H9 (cell line): ENCODE measurements around the gene PRSS57. TPM values are rescaled to one million over a fixed set of nuclear protein-coding genes. Genes with fewer than 3 reads are reported as not detected.
A peak's percentile ranks its signal among the peaks of the same experiment; 100 is the strongest.

Experiments used
- DNase-seq: peaks from one replicate; pipeline ENCODE4 v3.0.0-alpha.2; 2017
- H2AFZ ChIP-seq: one replicate; pipeline ENCODE4 v1.6.1; 2013; ENCODE audit warnings: mild to moderate bottlenecking, low read length, control low read depth, moderate library complexity
- H2AK5ac ChIP-seq: 2 replicates; pipeline ENCODE4 v1.6.1; 2013; ENCODE audit warnings: low read length, control low read depth, mixed read lengths; ENCODE audit not compliant: insufficient read length
- H2BK120ac ChIP-seq: one replicate; pipeline ENCODE4 v1.6.1; 2013; ENCODE audit warnings: low read depth, mild to moderate bottlenecking, low read length, control low read depth, inconsistent platforms; ENCODE audit not compliant: poor library complexity, severe bottlenecking
- H2BK12ac ChIP-seq: 2 replicates; pipeline ENCODE4 v1.6.1; 2013; ENCODE audit warnings: low read length, control low read depth, mixed read lengths, low read depth; ENCODE audit not compliant: insufficient read length
- H2BK15ac ChIP-seq: 2 replicates; pipeline ENCODE4 v1.6.1; 2013; ENCODE audit warnings: low read depth, low read length, control low read depth
- H2BK20ac ChIP-seq: one replicate; pipeline ENCODE4 v1.6.1; 2013; ENCODE audit warnings: low read depth, mild to moderate bottlenecking, low read length, control low read depth, inconsistent platforms; ENCODE audit not compliant: poor library complexity, severe bottlenecking
- H2BK5ac ChIP-seq: 2 replicates; pipeline ENCODE4 v1.6.1; 2013; ENCODE audit warnings: low read length, control low read depth, mixed read lengths; ENCODE audit not compliant: insufficient read length
- H3K14ac ChIP-seq: 2 replicates; pipeline ENCODE4 v1.6.1; 2013; ENCODE audit warnings: low read length, control low read depth; ENCODE audit not compliant: insufficient read depth
- H3K18ac ChIP-seq: 2 replicates; pipeline ENCODE4 v1.6.1; 2013; ENCODE audit warnings: low read depth, mild to moderate bottlenecking, mixed read lengths, low read length, control low read depth; ENCODE audit not compliant: insufficient read length
- H3K23ac ChIP-seq: 2 replicates; pipeline ENCODE4 v1.6.1; 2013; ENCODE audit warnings: low read length, control low read depth, mixed read lengths, low read depth; ENCODE audit not compliant: insufficient read length
- H3K23me2 ChIP-seq: 2 replicates; pipeline ENCODE4 v1.6.1; 2013; ENCODE audit warnings: low read depth, mild to moderate bottlenecking, mixed read lengths, low read length, control low read depth; ENCODE audit not compliant: insufficient read length, poor library complexity, severe bottlenecking
- H3K27ac ChIP-seq: 2 replicates; pipeline ENCODE4 v1.5.1; 2013; ENCODE audit warnings: low read length, control low read depth, mixed read lengths, low read depth; ENCODE audit not compliant: insufficient read length
- H3K27me3 ChIP-seq: 2 replicates; pipeline ENCODE4 v1.6.1; 2013; ENCODE audit warnings: low read length, control low read depth, inconsistent platforms; ENCODE audit not compliant: insufficient read depth
- H3K4ac ChIP-seq: 2 replicates; pipeline ENCODE4 v1.6.1; 2013; ENCODE audit warnings: low read depth, mild to moderate bottlenecking, control low read depth, inconsistent platforms, low read length, moderate library complexity
- H3K4me1 ChIP-seq: 2 replicates; pipeline ENCODE4 v1.6.1; 2013; ENCODE audit warnings: low read length, control low read depth, inconsistent platforms; ENCODE audit not compliant: insufficient read depth
- H3K4me2 ChIP-seq: 2 replicates; pipeline ENCODE4 v1.6.1; 2013; ENCODE audit warnings: low read length, control low read depth, mixed read lengths; ENCODE audit not compliant: insufficient read length, insufficient read depth
- H3K56ac ChIP-seq: 2 replicates; pipeline ENCODE4 v1.6.1; 2013; ENCODE audit warnings: low read depth, mild to moderate bottlenecking, mixed read lengths, low read length, control low read depth; ENCODE audit not compliant: insufficient read length
- H3K79me1 ChIP-seq: 2 replicates; pipeline ENCODE4 v1.6.1; 2013; ENCODE audit warnings: low read depth, mild to moderate bottlenecking, moderate library complexity, low read length, control low read depth, inconsistent platforms; ENCODE audit not compliant: insufficient read depth, poor library complexity, severe bottlenecking
- H3K79me2 ChIP-seq: 2 replicates; pipeline ENCODE4 v1.6.1; 2013; ENCODE audit warnings: low read length, control low read depth, inconsistent platforms; ENCODE audit not compliant: insufficient read depth
- H3K9ac ChIP-seq: 2 replicates; pipeline ENCODE4 v1.6.1; 2013; ENCODE audit warnings: low read length, control low read depth, mixed read lengths; ENCODE audit not compliant: insufficient read length; ENCODE audit errors: extremely low read depth
- H3K9me3 ChIP-seq: one replicate; pipeline ENCODE4 v1.6.1; 2013; ENCODE audit warnings: low read depth, low read length, inconsistent platforms; ENCODE audit not compliant: control insufficient read depth
- H3T11ph ChIP-seq: one replicate; pipeline ENCODE4 v1.6.1; 2013; ENCODE audit warnings: mild to moderate bottlenecking, low read length, control low read depth, inconsistent platforms
- H4K20me1 ChIP-seq: one replicate; pipeline ENCODE4 v1.6.1; 2013; ENCODE audit not compliant: control insufficient read depth, insufficient read length, insufficient read depth
- H4K5ac ChIP-seq: 2 replicates; pipeline ENCODE4 v1.6.1; 2013; ENCODE audit warnings: low read depth, mild to moderate bottlenecking, mixed read lengths, low read length, control low read depth; ENCODE audit not compliant: insufficient read length
- H4K8ac ChIP-seq: replicated peaks from 2 replicates; pipeline ENCODE4 v1.6.1; 2013; ENCODE audit warnings: low read length, control low read depth, mixed read lengths, low read depth; ENCODE audit not compliant: insufficient read length
- H4K91ac ChIP-seq: 2 replicates; pipeline ENCODE4 v1.6.1; 2013; ENCODE audit warnings: low read depth, mild to moderate bottlenecking, moderate library complexity, mixed read lengths, low read length, control low read depth; ENCODE audit not compliant: insufficient read length
- H3K27ac Mint-ChIP-seq, 3 experiments: 2 replicates in 2 of 3; 3 replicates in 1 of 3; pipeline ENCODE4 v1.8.0; 2020 to 2021; ENCODE audit warnings: mixed read lengths in 3 of 3, mild to moderate bottlenecking in 1 of 3, moderate library complexity in 1 of 3
- H3K27me3 Mint-ChIP-seq: 2 replicates; pipeline ENCODE4 v1.8.0; 2021; ENCODE audit warnings: low read depth, mild to moderate bottlenecking, moderate library complexity, mixed read lengths
- H3K36me3 Mint-ChIP-seq, 3 experiments: 2 replicates in 2 of 3; 3 replicates in 1 of 3; pipeline ENCODE4 v1.8.0; 2020 to 2021; ENCODE audit warnings: low read depth in 3 of 3, mixed read lengths in 3 of 3; ENCODE audit not compliant: insufficient read depth in 1 of 3
- H3K4me1 Mint-ChIP-seq, 2 experiments: 2 replicates each; pipeline ENCODE4 v1.8.0; 2020; ENCODE audit warnings: mixed read lengths in 2 of 2
- H3K4me3 Mint-ChIP-seq, 2 experiments: 2 replicates in 1 of 2; 3 replicates in 1 of 2; pipeline ENCODE4 v1.8.0; 2020 to 2021; ENCODE audit warnings: mild to moderate bottlenecking in 2 of 2, mixed read lengths in 2 of 2, moderate library complexity in 1 of 2
- H3K9me3 Mint-ChIP-seq, 2 experiments: 2 replicates in 1 of 2; 3 replicates in 1 of 2; pipeline ENCODE4 v1.8.0; 2020; ENCODE audit warnings: mild to moderate bottlenecking in 2 of 2, mixed read lengths in 2 of 2, moderate library complexity in 1 of 2
- CTCF ChIP-seq: fragments of 200-600 bp; sonication (generic); conservative IDR thresholded peaks from 3 replicates; pipeline ENCODE4 v1.8.0; 2021; ENCODE audit warnings: antibody characterized with exemption, mild to moderate bottlenecking
- WGBS: extraction: QIAGEN DNeasy Blood & Tissue Kit; methylation state at CpG from one replicate; pipeline ENCODE4 v1.1.7; 2013; ENCODE audit warnings: missing lambda C conversion rate, low lambda C conversion rate, mixed read lengths; ENCODE audit not compliant: insufficient read length; ENCODE audit errors: extremely low coverage; 5-methylcytosine and 5-hydroxymethylcytosine counted together
- total RNA-seq: library from RNA; stranded (reverse); gene quantifications from 2 replicates; pipeline ENCODE4 v1.2.1, GENCODE V29; 2021

PRSS57 gene
- total RNA-seq, 1 experiment from 2014 or later = not detected

GRCh38 chr19:711254-711653, 16.0 kb upstream of the PRSS57 start:
- Mint-ChIP-seq H3K36me3 (peaks cover 8 to 12% (median 11%) of the 10 kb centered on the region in 3 experiments), H3K4me1 (peaks cover 9 to 11% of the 10 kb centered on the region in 2 experiments), H3K27ac (0 out of 7 replicates have a peak overlapping the region, but pooled peaks of 1 of the 3 experiments have one; percentile 44), H3K9me3 (peaks cover 12 to 16% of the 10 kb centered on the region in 2 experiments), H3K4me3 (peak overlapping the region; percentile 33 to 39; a peak in 4 of 5 replicates), H3K27me3 (peaks cover 16% of the 10 kb centered on the region)
- Histone ChIP-seq H2AFZ (no peak overlapping the region), H3K4me2 (no peak overlapping the region), H3K4ac (no peak overlapping the region), H2BK20ac (no peak overlapping the region), H2BK15ac (no peak overlapping the region), H3K14ac (no peak overlapping the region), H4K8ac (no peak overlapping the region), H3K27me3 (no peaks in the 10 kb centered on the region), H2BK120ac (no peak overlapping the region), H3K79me2 (no peaks in the 10 kb centered on the region), H4K91ac (no peak overlapping the region), H3K18ac (no peak overlapping the region), H3K9me3 (no peaks in the 10 kb centered on the region), H2AK5ac (no peak overlapping the region), H3T11ph (no peak overlapping the region), H4K5ac (no peak overlapping the region), H3K27ac (no peak overlapping the region), H3K23ac (no peak overlapping the region), H3K23me2 (peaks cover 8% of the 10 kb centered on the region), H4K20me1 (no peaks in the 10 kb centered on the region), H3K79me1 (no peaks in the 10 kb centered on the region), H2BK12ac (no peak overlapping the region), H3K56ac (no peak overlapping the region), H3K9ac (no peak overlapping the region), H3K4me1 (no peaks in the 10 kb centered on the region; the same call in 1 of the 2 replicates), H2BK5ac (no peak overlapping the region)
- WGBS = no CpG with 5 or more reads among the region's 8 CpGs
- TF ChIP-seq CTCF = no peak
- no peak for DNase-seq
